Fibroblast of skin of scalp (primary cell): ENCODE data around the gene CDC34.
"Not testable (repeated sequence)": the region's sequence is repeated elsewhere in the genome, so short reads cannot be mapped to it uniquely, and the experiment has no call there.

Experiments used
- DNase-seq: peaks from one replicate; pipeline ENCODE4 v3.0.0-alpha.2; 2013

Gene CDC34

GRCh38 chr19:574658-575526 lies 43.3 kb downstream of the CDC34 start:
- DNase-seq: no peak

DNA sequence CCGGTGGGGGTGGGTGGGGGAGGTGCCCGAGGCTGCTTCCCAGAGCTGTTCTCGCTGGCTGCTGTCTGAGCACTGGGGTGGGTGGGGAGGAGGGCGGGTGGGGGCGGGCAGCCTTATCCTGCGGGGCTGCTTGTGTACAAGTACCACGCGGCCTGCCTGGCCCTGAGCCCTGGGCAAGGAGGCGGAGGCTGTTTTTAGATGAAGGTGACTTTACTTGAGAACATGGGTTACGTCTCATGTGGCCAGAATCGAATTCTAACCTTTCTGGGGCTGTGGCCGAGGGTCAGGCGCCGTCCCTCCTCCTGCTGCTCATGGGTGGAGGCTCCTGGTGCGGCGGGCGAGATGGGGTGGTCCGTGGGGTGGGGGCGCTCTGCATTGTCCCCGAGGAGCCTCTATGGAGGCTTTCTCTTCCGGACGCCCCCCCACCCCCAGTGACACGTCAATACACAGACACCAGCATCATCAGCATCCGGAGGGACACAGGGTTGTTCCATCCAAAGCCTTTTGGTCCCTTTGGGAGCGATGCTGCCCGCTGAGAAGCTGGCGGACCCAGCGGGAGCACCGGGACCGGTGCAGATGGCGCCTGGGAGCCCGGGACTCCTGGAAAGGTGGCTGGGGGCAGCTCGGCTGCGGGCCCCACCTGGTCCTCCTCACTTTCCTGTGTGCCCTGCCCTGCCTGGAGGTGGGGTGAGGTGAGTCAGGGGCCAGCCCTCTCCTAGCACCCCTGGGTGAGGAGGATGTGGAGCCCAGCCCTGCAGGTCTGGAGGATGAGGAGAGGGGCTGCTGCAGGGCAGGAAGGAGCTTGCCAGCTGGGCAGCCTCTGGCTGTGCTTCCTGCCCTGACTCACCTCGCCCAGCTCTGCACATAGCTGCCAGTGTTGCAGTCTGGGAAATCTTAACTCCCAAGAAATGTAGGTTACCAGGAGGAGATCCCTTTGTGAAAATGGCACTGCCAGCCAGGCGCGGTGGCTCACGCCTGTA lies 44.3 kb downstream of the CDC34 start:
- DNase-seq: no peak

DNA sequence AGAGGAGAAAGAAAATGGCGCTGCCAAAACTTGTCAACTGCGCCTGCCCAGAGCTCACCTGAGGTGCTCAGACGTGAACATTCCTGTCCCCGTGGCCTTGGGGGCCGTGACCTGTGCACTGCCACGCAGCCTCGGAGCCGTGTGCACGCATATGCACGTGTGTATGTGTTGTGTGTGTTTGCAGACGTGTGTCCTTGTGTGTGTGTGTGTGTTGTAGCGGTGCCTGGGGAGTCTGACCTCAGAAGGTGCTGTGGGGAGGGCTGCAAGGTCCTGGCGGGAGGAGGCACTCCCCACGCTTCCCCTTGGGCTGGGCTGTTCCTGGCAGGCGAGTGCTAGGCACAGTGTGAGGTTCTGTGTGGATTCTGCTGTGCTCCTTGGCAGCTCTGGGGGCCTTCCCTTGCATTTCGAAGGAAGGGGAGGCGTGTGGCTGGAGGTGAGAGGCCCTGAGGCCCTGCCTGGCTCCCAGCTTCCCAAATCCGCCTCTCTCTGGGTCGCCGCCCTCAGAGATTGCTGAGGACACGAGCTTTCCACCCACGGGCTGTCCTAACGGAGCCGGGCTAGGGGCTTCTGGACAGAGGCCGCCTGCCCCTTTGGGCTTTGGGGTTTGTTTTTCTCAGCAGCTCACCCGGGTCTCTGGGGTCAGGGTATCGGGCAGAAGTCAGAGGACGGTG lies 45.3 kb downstream of the CDC34 start:
- no peak for DNase-seq

DNA sequence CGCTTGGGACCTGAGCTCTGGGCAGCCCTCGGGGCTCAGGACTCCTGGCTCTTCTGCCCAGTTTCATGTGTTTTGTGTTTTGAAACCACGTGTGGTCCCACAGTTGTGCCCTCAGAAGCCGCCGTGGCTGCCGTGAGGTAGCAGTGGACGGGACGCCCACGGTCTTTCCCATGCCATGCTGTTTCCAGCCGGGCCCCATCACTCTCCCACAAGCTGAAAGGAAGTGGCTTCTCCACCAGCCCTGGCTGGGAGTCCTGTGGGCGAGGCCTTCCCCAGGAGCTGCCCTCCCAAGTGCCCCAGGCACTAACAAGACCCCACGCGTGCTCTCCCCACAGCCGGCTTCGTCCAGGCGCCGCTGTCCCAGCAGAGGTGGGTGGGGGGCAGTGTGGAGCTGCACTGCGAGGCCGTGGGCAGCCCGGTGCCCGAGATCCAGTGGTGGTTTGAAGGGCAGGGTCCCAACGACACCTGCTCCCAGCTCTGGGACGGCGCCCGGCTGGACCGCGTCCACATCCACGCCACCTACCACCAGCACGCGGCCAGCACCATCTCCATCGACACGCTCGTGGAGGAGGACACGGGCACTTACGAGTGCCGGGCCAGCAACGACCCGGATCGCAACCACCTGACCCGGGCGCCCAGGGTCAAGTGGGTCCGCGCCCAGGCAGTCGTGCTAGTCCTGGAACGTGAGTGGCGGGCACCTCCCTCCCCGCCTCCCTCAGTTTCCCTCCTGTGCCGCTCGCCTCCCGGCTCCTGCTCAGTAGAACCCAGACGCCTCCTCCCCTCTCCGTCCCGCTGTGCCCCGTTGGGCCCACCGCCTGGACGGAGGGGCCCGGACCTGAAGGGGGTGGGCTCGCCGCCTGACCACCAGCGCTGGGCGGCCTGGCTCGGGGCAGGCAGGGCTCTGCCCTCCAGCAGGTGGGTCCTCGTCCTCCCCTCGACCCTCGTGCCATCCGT lies 46.2 kb downstream of the CDC34 start:
- DNase-seq: no peak

GRCh38 chr19:579111-579841 lies 47.7 kb downstream of the CDC34 start:
- DNase-seq: no peak

- DNase-seq: no peak
Observed at GRCh38 chr19:579842-580155, 48.2 kb downstream of the CDC34 start.

- DNase-seq: no peak
Observed at GRCh38 chr19:580274-580835, 48.8 kb downstream of the CDC34 start.

DNA sequence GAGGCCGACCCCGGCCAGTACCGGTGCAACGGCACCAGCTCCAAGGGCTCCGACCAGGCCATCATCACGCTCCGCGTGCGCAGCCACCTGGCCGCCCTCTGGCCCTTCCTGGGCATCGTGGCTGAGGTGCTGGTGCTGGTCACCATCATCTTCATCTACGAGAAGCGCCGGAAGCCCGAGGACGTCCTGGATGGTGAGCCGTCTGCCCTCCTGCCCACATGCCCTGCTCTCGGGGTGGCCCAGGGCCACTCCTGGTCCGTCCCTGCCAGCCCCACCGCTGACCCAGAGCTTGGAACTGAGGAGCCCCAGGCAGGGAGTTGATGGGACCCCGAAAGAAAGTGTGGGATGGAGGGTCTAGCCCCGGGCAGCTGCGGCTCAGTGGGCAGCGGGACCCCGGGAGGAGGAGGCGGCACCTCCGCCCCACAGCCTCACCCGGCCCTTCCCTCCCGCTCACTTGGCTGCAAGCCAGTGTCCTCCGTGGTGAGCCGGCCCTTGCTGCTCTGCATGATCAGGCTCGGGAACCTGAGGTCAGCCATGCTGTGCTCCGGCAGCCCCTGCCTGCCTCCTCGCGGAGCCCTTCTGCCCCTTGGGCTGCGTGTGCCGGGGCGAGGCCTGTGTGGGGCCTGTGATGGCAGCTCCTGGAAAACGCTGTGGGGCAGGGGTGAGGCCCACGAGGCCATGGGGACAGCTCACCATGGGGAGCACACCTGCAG lies 50.0 kb downstream of the CDC34 start:
- DNase-seq: no peak

DNA sequence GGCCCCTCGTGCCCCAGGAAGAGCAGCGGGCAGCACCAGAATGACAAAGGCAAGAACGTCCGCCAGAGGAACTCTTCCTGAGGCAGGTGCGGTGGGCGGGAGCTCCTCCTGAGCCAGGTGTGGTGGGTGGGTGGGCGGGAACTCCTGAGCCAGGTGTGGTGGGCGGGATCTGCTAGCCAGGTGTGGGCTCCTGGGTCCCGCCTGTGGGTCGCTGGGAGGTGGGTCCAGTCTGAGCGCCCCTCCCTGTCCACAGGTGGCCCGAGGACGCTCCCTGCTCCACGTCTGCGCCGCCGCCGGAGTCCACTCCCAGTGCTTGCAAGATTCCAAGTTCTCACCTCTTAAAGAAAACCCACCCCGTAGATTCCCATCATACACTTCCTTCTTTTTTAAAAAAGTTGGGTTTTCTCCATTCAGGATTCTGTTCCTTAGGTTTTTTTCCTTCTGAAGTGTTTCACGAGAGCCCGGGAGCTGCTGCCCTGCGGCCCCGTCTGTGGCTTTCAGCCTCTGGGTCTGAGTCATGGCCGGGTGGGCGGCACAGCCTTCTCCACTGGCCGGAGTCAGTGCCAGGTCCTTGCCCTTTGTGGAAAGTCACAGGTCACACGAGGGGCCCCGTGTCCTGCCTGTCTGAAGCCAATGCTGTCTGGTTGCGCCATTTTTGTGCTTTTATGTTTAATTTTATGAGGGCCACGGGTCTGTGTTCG lies 51.1 kb downstream of the CDC34 start:
- no peak for DNase-seq

GRCh38 chr19:583198-583967 lies 51.8 kb downstream of the CDC34 start:
- DNase-seq: no peak

GRCh38 chr19:583968-584239 lies 52.3 kb downstream of the CDC34 start:
- DNase-seq: no peak

DNA sequence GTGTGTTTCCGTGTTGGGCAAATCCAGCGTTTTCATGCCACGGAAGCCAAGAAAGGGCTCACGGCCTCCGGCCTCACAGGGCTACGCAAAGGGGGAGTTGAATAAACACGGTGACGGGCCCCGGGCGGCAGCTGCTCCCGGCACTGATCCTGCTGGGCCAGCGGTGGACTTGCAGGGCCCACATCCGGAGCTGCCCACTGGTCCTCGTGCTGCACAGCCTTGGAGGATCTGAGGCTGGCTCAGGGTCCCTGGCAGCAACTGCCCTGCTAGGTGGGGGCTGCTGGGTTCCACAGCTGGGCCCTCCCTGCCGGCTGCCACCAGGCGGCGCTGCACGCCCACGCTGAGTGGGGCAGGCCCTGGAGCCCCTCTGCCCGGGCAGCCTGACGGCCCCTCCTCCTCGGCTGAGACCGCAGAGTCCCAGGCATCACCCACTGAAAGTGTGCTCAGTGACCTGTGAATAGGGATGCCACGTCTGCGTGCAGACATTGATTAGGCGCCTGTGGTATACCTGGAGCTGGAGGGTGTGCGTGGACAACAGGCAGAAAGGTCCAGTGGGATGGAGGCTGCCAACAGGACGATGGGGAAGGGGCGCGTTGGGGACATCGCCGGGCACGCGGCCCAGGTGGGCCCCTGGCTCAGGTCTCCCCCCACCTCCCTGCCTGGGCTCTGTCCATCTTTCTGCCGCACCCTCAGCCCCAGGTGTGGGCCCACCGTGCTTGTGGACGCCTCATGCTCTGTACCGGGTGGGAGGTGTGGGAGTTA lies 52.9 kb downstream of the CDC34 start:
- DNase-seq: peak; percentile 54

DNA sequence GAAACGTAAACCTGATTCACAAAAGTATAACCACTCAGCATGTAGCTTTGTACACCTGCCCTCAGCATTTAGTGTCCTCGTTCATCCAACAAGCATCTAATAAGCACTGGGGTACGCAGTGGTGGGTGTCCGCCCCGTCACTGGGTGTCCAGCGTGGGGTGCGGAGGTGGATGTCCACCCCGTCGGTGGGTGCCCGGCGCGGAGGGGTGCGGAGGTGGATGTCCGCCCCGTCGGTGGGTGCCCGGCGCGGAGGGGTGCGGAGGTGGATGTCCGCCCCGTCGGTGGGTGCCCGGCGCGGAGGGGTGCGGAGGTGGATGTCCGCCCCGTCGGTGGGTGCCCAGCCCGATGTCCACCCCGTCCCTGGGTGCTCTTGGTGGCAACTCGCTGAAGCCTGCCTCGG lies 53.6 kb downstream of the CDC34 start:
- not testable (repeated sequence) for DNase-seq

DNA sequence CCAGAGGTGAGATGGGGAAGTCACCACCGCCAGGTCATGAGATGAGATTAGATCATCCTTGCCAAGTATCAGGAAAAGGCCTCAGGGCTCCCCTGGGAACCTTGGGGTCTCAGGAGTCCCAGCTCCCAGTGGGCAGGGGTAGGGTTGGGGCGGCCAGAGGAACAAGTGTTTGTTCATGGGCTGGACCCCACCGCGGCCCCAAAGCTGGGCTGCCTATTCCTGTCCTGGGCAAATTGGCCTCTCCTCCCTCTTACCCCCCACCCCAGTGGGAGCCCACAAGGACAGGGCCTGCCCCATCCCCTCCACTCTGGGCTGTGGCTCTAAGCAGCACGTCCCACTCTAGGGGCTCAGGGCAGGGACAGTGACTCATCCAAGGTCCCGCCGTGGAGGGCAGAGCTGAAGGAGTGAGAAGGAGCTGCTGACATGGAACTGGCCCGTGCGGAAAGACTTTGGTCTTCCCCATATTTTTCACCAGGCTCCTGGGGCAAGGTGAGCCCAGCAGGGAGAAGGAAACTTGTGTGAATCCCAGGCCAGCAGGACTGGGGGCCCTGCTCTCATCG lies 54.1 kb downstream of the CDC34 start:
- no peak for DNase-seq

GRCh38 chr19:588093-588740 lies 56.7 kb downstream of the CDC34 start:
- DNase-seq: peak; percentile 90

DNA sequence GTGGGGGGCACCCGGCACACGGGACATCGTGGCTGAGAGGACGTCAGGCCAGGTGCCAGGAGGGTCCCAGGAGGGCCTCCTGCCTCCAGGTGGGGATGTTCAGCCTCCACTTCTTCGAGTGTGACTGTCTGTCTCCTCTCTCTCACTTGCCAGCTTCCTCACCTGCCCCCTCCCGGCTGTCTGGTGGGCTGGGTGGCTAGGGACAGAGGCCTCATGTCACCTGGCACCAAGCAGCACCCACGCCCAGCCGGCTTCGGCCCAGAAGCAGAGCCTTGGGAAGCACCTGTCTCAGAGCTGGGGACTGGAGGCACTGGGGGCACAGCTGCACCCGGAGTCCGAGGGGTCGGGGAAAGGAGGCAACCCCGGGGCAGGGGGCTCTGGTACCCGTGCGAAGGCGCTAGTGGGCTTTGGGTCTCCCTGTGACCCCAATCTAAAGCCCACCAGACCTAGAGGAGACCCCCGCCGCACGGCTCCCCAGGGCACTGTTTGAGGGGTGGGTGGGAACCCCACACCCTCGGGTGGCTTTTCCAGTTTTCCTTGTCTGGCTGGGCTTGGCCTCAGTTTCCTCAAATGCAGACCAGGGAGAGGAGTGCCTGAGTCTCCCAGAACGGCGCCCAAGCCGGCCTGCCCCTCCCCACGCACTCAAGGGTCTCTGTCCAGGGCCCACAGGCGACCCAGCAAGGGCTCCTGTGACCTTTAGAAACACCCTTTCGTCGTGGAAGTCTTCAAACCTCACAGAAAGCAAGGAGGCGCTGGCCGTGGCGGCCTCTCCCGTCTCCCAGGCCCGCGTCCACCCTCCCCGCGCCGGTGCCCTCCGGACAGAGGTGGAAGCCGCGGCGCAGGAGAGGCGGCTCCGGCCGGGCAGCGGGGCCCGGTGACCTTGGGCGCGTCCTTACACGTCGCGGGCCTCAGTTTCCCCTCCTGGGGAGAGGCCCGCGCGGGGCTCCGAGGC lies 57.5 kb downstream of the CDC34 start:
- DNase-seq: no peak
